Measurements from ENCODE around the gene AKNA. TPM values are rescaled to one million over a fixed set of nuclear protein-coding genes. Genes with fewer than 3 reads are reported as not detected.
"Not testable (repeated sequence)": the region's sequence is repeated elsewhere in the genome, so short reads cannot be mapped to it uniquely, and the experiment has no call there.

Gene AKNA
- total RNA-seq, 1 donor from 2014 or later, result 16.0 TPM

DNA sequence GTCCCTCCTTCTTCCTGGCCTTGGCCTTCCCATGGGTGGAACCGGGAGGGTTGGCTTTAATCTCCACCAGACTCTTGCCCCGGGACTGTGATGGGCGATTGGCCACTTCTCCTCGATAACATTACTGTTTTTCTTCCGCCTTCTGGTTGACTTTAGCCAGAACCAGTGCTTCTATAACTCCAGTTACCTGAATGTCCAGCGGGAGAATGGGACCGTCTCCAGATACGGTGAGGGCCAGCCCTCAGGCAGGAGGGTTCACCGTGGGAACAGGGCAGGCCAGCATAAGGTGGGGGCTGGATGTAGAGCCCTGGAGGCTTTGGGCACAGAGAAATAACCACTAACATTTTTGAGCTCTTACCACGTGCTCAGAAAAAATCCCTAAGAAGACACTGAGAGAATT lies 57.1 kb downstream of the AKNA start:
- H3K4me3 Mint-ChIP-seq (ENCODE audit: unreplicated experiment), result no peak overlapping the region
- H3K27ac ChIP-seq (ENCODE audit: low read depth, low read length), result no peak overlapping the region
- no peak overlapping the region for H2AFZ ChIP-seq (ENCODE audit: low read depth, low read length)
- H3K36me3 ChIP-seq (ENCODE audit: insufficient read depth, low read length), result no peaks in the 10 kb centered on the region
- no peaks in the 10 kb centered on the region for H3K9me3 ChIP-seq (ENCODE audit: insufficient read depth, low read depth, low read length)
- H3K9ac ChIP-seq (ENCODE audit: low read length), result no peak overlapping the region
- no peaks in the 10 kb centered on the region for H3K79me2 ChIP-seq (ENCODE audit: insufficient read depth, low read length)
- no peak for FAIRE-seq
- H3K4me2 ChIP-seq (ENCODE audit: low read length), result no peak overlapping the region
- no peak overlapping the region for H3K4me3 ChIP-seq (ENCODE audit: insufficient read depth, low read depth, low read length)
- H3K4me1 Mint-ChIP-seq (ENCODE audit: low read depth, unreplicated experiment), result no peaks in the 10 kb centered on the region
- peaks cover 4% of the 10 kb centered on the region for H3K27me3 Mint-ChIP-seq (ENCODE audit: low read depth, unreplicated experiment)
- no peaks in the 10 kb centered on the region for H3K4me1 ChIP-seq (ENCODE audit: insufficient read depth, low read length)
- H4K20me1 ChIP-seq (ENCODE audit: insufficient read depth, low read length), result no peaks in the 10 kb centered on the region
- no peaks in the 10 kb centered on the region for H3K27me3 ChIP-seq (ENCODE audit: insufficient read depth, low read length)
- no peak overlapping the region for H3K27ac Mint-ChIP-seq (ENCODE audit: unreplicated experiment)
- H3K9me3 Mint-ChIP-seq (ENCODE audit: unreplicated experiment), result no peaks in the 10 kb centered on the region
- DNase-seq (ENCODE audit: low read depth), result no peak
- H3K36me3 Mint-ChIP-seq (ENCODE audit: low read depth, unreplicated experiment), result peaks cover 6% of the 10 kb centered on the region
- no peak for TF ChIP-seq CTCF (IDR thresholded peaks at IDR 0.05; ENCODE audit: insufficient read depth, low read depth, low read length)
- no peak for TF ChIP-seq EZH2 (IDR thresholded peaks at IDR 0.05; ENCODE audit: insufficient read depth, low read length)

DNA sequence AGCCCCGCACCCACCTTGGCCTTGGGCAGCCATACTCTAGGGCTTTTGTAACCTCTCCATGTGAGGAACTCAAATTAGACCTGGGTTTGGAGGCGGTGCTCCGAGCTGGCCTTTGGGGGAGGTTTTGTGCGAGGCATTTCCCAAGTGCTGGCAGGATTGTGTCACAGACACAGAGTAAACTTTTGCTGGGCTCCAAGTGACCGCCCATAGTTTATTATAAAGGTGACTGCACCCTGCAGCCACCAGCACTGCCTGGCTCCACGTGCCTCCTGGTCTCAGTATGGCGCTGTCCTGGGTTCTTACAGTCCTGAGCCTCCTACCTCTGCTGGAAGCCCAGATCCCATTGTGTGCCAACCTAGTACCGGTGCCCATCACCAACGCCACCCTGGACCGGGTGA lies 58.2 kb downstream of the AKNA start, which contains the start of gene ORM2:
ORM2 (plus strand) TSS at position 245 of the 398 bp plus-strand sequence; CDS start at position 281, 36 bp downstream.
- H3K27ac Mint-ChIP-seq (ENCODE audit: unreplicated experiment); H3K27ac ChIP-seq (ENCODE audit: low read depth, low read length); H3K79me2 ChIP-seq (ENCODE audit: insufficient read depth, low read length); H3K4me3 ChIP-seq (ENCODE audit: insufficient read depth, low read depth, low read length); H3K27me3 ChIP-seq (ENCODE audit: insufficient read depth, low read length); H3K4me1 ChIP-seq (ENCODE audit: insufficient read depth, low read length); H3K36me3 Mint-ChIP-seq (ENCODE audit: low read depth, unreplicated experiment); H3K9me3 ChIP-seq (ENCODE audit: insufficient read depth, low read depth, low read length); H4K20me1 ChIP-seq (ENCODE audit: insufficient read depth, low read length); H3K36me3 ChIP-seq (ENCODE audit: insufficient read depth, low read length); DNase-seq (ENCODE audit: low read depth); H3K27me3 Mint-ChIP-seq (ENCODE audit: low read depth, unreplicated experiment); H3K9me3 Mint-ChIP-seq (ENCODE audit: unreplicated experiment); H3K4me2 ChIP-seq (ENCODE audit: low read length); H3K4me1 Mint-ChIP-seq (ENCODE audit: low read depth, unreplicated experiment); FAIRE-seq; H3K9ac ChIP-seq (ENCODE audit: low read length); H2AFZ ChIP-seq (ENCODE audit: low read depth, low read length); H3K4me3 Mint-ChIP-seq (ENCODE audit: unreplicated experiment): not testable (repeated sequence)

GRCh38 chr9:114328937-114329624 lies 58.7 kb downstream of the AKNA start:
- H3K4me3 Mint-ChIP-seq (ENCODE audit: unreplicated experiment); DNase-seq (ENCODE audit: low read depth); H3K9ac ChIP-seq (ENCODE audit: low read length); H3K9me3 ChIP-seq (ENCODE audit: insufficient read depth, low read depth, low read length); H3K4me2 ChIP-seq (ENCODE audit: low read length); H3K79me2 ChIP-seq (ENCODE audit: insufficient read depth, low read length); H3K4me1 Mint-ChIP-seq (ENCODE audit: low read depth, unreplicated experiment); H3K27ac ChIP-seq (ENCODE audit: low read depth, low read length); H3K27me3 Mint-ChIP-seq (ENCODE audit: low read depth, unreplicated experiment); H2AFZ ChIP-seq (ENCODE audit: low read depth, low read length); H3K27me3 ChIP-seq (ENCODE audit: insufficient read depth, low read length); H3K4me1 ChIP-seq (ENCODE audit: insufficient read depth, low read length); H4K20me1 ChIP-seq (ENCODE audit: insufficient read depth, low read length); H3K27ac Mint-ChIP-seq (ENCODE audit: unreplicated experiment); H3K9me3 Mint-ChIP-seq (ENCODE audit: unreplicated experiment); H3K36me3 ChIP-seq (ENCODE audit: insufficient read depth, low read length); FAIRE-seq; H3K4me3 ChIP-seq (ENCODE audit: insufficient read depth, low read depth, low read length); H3K36me3 Mint-ChIP-seq (ENCODE audit: low read depth, unreplicated experiment): not testable (repeated sequence)

GRCh38 chr9:114328357-114328820 lies 59.4 kb downstream of the AKNA start:
- FAIRE-seq; H2AFZ ChIP-seq (ENCODE audit: low read depth, low read length); H3K27me3 Mint-ChIP-seq (ENCODE audit: low read depth, unreplicated experiment); H3K79me2 ChIP-seq (ENCODE audit: insufficient read depth, low read length); H3K4me3 Mint-ChIP-seq (ENCODE audit: unreplicated experiment); H3K27ac ChIP-seq (ENCODE audit: low read depth, low read length); H3K36me3 Mint-ChIP-seq (ENCODE audit: low read depth, unreplicated experiment); H3K9ac ChIP-seq (ENCODE audit: low read length); H3K4me1 Mint-ChIP-seq (ENCODE audit: low read depth, unreplicated experiment); H3K4me1 ChIP-seq (ENCODE audit: insufficient read depth, low read length); H3K27me3 ChIP-seq (ENCODE audit: insufficient read depth, low read length); H3K36me3 ChIP-seq (ENCODE audit: insufficient read depth, low read length); H3K4me3 ChIP-seq (ENCODE audit: insufficient read depth, low read depth, low read length); H3K4me2 ChIP-seq (ENCODE audit: low read length); H3K9me3 Mint-ChIP-seq (ENCODE audit: unreplicated experiment); H3K9me3 ChIP-seq (ENCODE audit: insufficient read depth, low read depth, low read length); H4K20me1 ChIP-seq (ENCODE audit: insufficient read depth, low read length); H3K27ac Mint-ChIP-seq (ENCODE audit: unreplicated experiment); DNase-seq (ENCODE audit: low read depth): not testable (repeated sequence)
